MG63 (cell line): ENCODE data around the gene ADAMTSL1. TPM values are rescaled to one million over a fixed set of nuclear protein-coding genes. Genes with fewer than 3 reads are reported as not detected.
"Not testable (repeated sequence)": the region's sequence is repeated elsewhere in the genome, so short reads cannot be mapped to it uniquely, and the experiment has no call there.

Experiments
- DNase-seq: peaks from one replicate; pipeline ENCODE4 v3.0.0-alpha.2; 2020
- H3K27me3 ChIP-seq: fragments of 250-450 bp; sonication (Bioruptor Pico); 2 replicates; pipeline ENCODE4 v1.5.1; 2020; ENCODE audit warnings: mild to moderate bottlenecking, moderate library complexity
- H3K36me3 ChIP-seq: fragments of 250-450 bp; sonication (Bioruptor Pico); 2 replicates; pipeline ENCODE4 v1.5.1; 2020; ENCODE audit warnings: mild to moderate bottlenecking, moderate library complexity
- H3K4me3 ChIP-seq: fragments of 250-450 bp; sonication (Bioruptor Pico); 2 replicates; pipeline ENCODE4 v1.5.1; 2020; ENCODE audit warnings: mild to moderate bottlenecking, moderate library complexity
- H3K9me3 ChIP-seq: fragments of 250-450 bp; sonication (Bioruptor Pico); 2 replicates; pipeline ENCODE4 v1.5.1; 2020; ENCODE audit warnings: mild to moderate bottlenecking, moderate library complexity
- total RNA-seq: library from RNA; depleted of rRNA; stranded (reverse); fragments of >200 nt; shearing (Covaris generic); gene quantifications from 2 replicates; pipeline ENCODE4 v1.2.3, GENCODE V29; 2014; ENCODE audit warnings: low replicate concordance

ADAMTSL1 gene
- total RNA-seq, 1 experiment from 2014 or later: 62.9 TPM

GRCh38 chr9:18865542-18865941, 391.6 kb downstream of the ADAMTSL1 start:
- peak; percentile 61 for DNase-seq
- Histone ChIP-seq H3K4me3 (no peak overlapping the region), H3K36me3 (peaks cover 23% of the 10 kb centered on the region), H3K9me3 (peaks cover 13% of the 10 kb centered on the region), H3K27me3 (no peaks in the 10 kb centered on the region)

GRCh38 chr9:18866121-18866831, 392.3 kb downstream of the ADAMTSL1 start:
- Histone ChIP-seq H3K9me3 (peaks cover 13% of the 10 kb centered on the region), H3K27me3 (no peaks in the 10 kb centered on the region), H3K4me3 (no peak overlapping the region), H3K36me3 (peaks cover 23% of the 10 kb centered on the region)
- DNase-seq: no peak

GRCh38 chr9:18869725-18870124, 395.8 kb downstream of the ADAMTSL1 start:
- H3K36me3 ChIP-seq: peaks cover 18% of the 10 kb centered on the region
- no peak overlapping the region for H3K4me3 ChIP-seq
- no peaks in the 10 kb centered on the region for H3K27me3 ChIP-seq
- H3K9me3 ChIP-seq: peaks cover 13% of the 10 kb centered on the region
- DNase-seq: no peak

- Histone ChIP-seq H3K36me3 (peaks cover 4% of the 10 kb centered on the region), H3K9me3 (peaks cover 18% of the 10 kb centered on the region), H3K27me3 (no peaks in the 10 kb centered on the region), H3K4me3 (no peak overlapping the region)
- no peak for DNase-seq
These were observed 400.1 kb downstream of the ADAMTSL1 start for GRCh38 chr9:18874069-18874468.

GRCh38 chr9:18874990-18875389, 401.0 kb downstream of the ADAMTSL1 start:
- not testable (repeated sequence) for H3K4me3 ChIP-seq, H3K27me3 ChIP-seq, H3K36me3 ChIP-seq, DNase-seq
- H3K9me3 ChIP-seq: peaks cover 11% of the 10 kb centered on the region

- Histone ChIP-seq H3K27me3 (no peaks in the 10 kb centered on the region), H3K9me3 (peaks cover 10% of the 10 kb centered on the region), H3K4me3 (no peak overlapping the region), H3K36me3 (peaks cover 9% of the 10 kb centered on the region)
- no peak for DNase-seq
These were observed 404.0 kb downstream of the ADAMTSL1 start for GRCh38 chr9:18877984-18878383.

GRCh38 chr9:18881758-18882157, 407.8 kb downstream of the ADAMTSL1 start:
- Histone ChIP-seq H3K27me3 (no peaks in the 10 kb centered on the region), H3K4me3 (no peak overlapping the region), H3K9me3 (0 out of 2 replicates have a peak, but pooled peaks cover 2% of the 10 kb centered on the region), H3K36me3 (peaks cover 15% of the 10 kb centered on the region)
- DNase-seq: no peak

GRCh38 chr9:18887546-18887945, 413.6 kb downstream of the ADAMTSL1 start:
- H3K36me3 ChIP-seq: peaks cover 62% of the 10 kb centered on the region
- DNase-seq: no peak
- no peaks in the 10 kb centered on the region for H3K27me3 ChIP-seq
- peaks cover 5% of the 10 kb centered on the region for H3K9me3 ChIP-seq
- no peak overlapping the region for H3K4me3 ChIP-seq

- Histone ChIP-seq H3K36me3 (peaks cover 69% of the 10 kb centered on the region), H3K27me3 (no peaks in the 10 kb centered on the region), H3K4me3 (no peak overlapping the region), H3K9me3 (peaks cover 8% of the 10 kb centered on the region)
- DNase-seq: peak; percentile 95
These were observed 414.3 kb downstream of the ADAMTSL1 start for GRCh38 chr9:18888290-18888689.

GRCh38 chr9:18889550-18889949, 415.6 kb downstream of the ADAMTSL1 start:
- H3K9me3 ChIP-seq: peaks cover 17% of the 10 kb centered on the region
- H3K27me3 ChIP-seq: no peaks in the 10 kb centered on the region
- DNase-seq: no peak
- peaks cover 77% of the 10 kb centered on the region for H3K36me3 ChIP-seq
- no peak overlapping the region for H3K4me3 ChIP-seq

GRCh38 chr9:18890372-18890771, 416.4 kb downstream of the ADAMTSL1 start:
- H3K4me3 ChIP-seq: no peak overlapping the region
- peaks cover 25% of the 10 kb centered on the region for H3K9me3 ChIP-seq
- peaks cover 85% of the 10 kb centered on the region for H3K36me3 ChIP-seq
- H3K27me3 ChIP-seq: no peaks in the 10 kb centered on the region
- peak; percentile 54 for DNase-seq

GRCh38 chr9:18891946-18892670, 418.2 kb downstream of the ADAMTSL1 start:
- H3K36me3 ChIP-seq: peaks cover 98% of the 10 kb centered on the region
- no peak for DNase-seq
- no peak overlapping the region for H3K4me3 ChIP-seq

GRCh38 chr9:18893046-18893445, 419.1 kb downstream of the ADAMTSL1 start:
- H3K4me3 ChIP-seq: no peak overlapping the region
- DNase-seq: no peak
- peaks cover 98% of the 10 kb centered on the region for H3K36me3 ChIP-seq

More at GRCh38 chr9:18891946-18892670, 418.2 kb downstream of the ADAMTSL1 start:
- Histone ChIP-seq H3K9me3 (peaks cover 43% of the 10 kb centered on the region), H3K27me3 (no peaks in the 10 kb centered on the region)

GRCh38 chr9:18893491-18893890, 419.5 kb downstream of the ADAMTSL1 start:
- peaks cover 100% of the 10 kb centered on the region for H3K36me3 ChIP-seq
- peaks cover 51% of the 10 kb centered on the region for H3K9me3 ChIP-seq
- DNase-seq: no peak
- H3K4me3 ChIP-seq: no peak overlapping the region
- no peaks in the 10 kb centered on the region for H3K27me3 ChIP-seq

More at GRCh38 chr9:18893046-18893445, 419.1 kb downstream of the ADAMTSL1 start:
- Histone ChIP-seq H3K27me3 (no peaks in the 10 kb centered on the region), H3K9me3 (peaks cover 51% of the 10 kb centered on the region)

GRCh38 chr9:18896004-18896403, 422.1 kb downstream of the ADAMTSL1 start:
- DNase-seq: no peak
- Histone ChIP-seq H3K4me3 (no peak overlapping the region), H3K27me3 (no peaks in the 10 kb centered on the region), H3K36me3 (peaks cover 92% of the 10 kb centered on the region), H3K9me3 (peaks cover 60% of the 10 kb centered on the region)

- Histone ChIP-seq H3K36me3 (peaks cover 91% of the 10 kb centered on the region), H3K4me3 (no peak overlapping the region), H3K27me3 (no peaks in the 10 kb centered on the region), H3K9me3 (peaks cover 60% of the 10 kb centered on the region)
- DNase-seq: no peak
These were observed 422.7 kb downstream of the ADAMTSL1 start for GRCh38 chr9:18896531-18897179.

GRCh38 chr9:18903450-18903849, 429.5 kb downstream of the ADAMTSL1 start:
- DNase-seq: no peak
- H3K9me3 ChIP-seq: peaks cover 25% of the 10 kb centered on the region
- peaks cover 74% of the 10 kb centered on the region for H3K36me3 ChIP-seq
- no peak overlapping the region for H3K4me3 ChIP-seq
- H3K27me3 ChIP-seq: no peaks in the 10 kb centered on the region
